Parathyroid adenoma (tissue), 2 donors: Measurements from ENCODE around the gene HEXD.

ENCODE experiments used
- H2AFZ ChIP-seq: fragments of 300-600 bp; sonication (generic); one replicate; pipeline ENCODE4 v1.7.0; 2017; ENCODE audit warnings: antibody characterized with exemption, mild to moderate bottlenecking
- H3K27ac ChIP-seq: fragments of 300-600 bp; sonication (generic); one replicate; pipeline ENCODE4 v1.7.0; 2017
- H3K27me3 ChIP-seq: fragments of 300-600 bp; sonication (generic); one replicate; pipeline ENCODE4 v1.7.0; 2017; ENCODE audit warnings: low read length; ENCODE audit not compliant: control insufficient read depth, insufficient read depth
- H3K36me3 ChIP-seq: fragments of 300-600 bp; sonication (generic); one replicate; pipeline ENCODE4 v1.7.0; 2017; ENCODE audit warnings: low read length; ENCODE audit not compliant: control insufficient read depth, insufficient read depth
- H3K4me1 ChIP-seq: fragments of 300-600 bp; sonication (generic); one replicate; pipeline ENCODE4 v1.7.0; 2017; ENCODE audit warnings: control low read depth
- H3K4me2 ChIP-seq: fragments of 300-600 bp; sonication (generic); one replicate; pipeline ENCODE4 v1.7.0; 2017; ENCODE audit warnings: low read length
- H3K4me3 ChIP-seq: fragments of 300-600 bp; sonication (generic); one replicate; pipeline ENCODE4 v1.7.0; 2017; ENCODE audit warnings: low read depth, low read length
- H3K79me2 ChIP-seq: fragments of 300-600 bp; sonication (generic); one replicate; pipeline ENCODE4 v1.7.0; 2017; ENCODE audit warnings: control low read depth
- H3K9ac ChIP-seq: fragments of 300-600 bp; sonication (generic); one replicate; pipeline ENCODE4 v1.7.0; 2017; ENCODE audit warnings: mild to moderate bottlenecking
- H3K9me3 ChIP-seq: fragments of 300-600 bp; sonication (generic); one replicate; pipeline ENCODE4 v1.7.0; 2017; ENCODE audit warnings: low read length; ENCODE audit not compliant: control insufficient read depth
- CTCF ChIP-seq: fragments of 300-600 bp; sonication (generic); IDR thresholded peaks from one replicate; pipeline ENCODE4 v1.7.0; 2017; ENCODE audit warnings: antibody characterized with exemption, mild to moderate bottlenecking
- donor health status: primary hyperparathyroidism.

The HEXD gene

GRCh38 chr17:82397449-82398335 lies 20.5 kb upstream of the HEXD start:
- Histone ChIP-seq H2AFZ (no peak overlapping the region), H3K79me2 (no peaks in the 10 kb centered on the region), H3K9ac (no peak overlapping the region), H3K27ac (no peak overlapping the region), H3K36me3 (no peaks in the 10 kb centered on the region), H3K4me3 (no peak overlapping the region), H3K4me2 (no peak overlapping the region), H3K4me1 (no peaks in the 10 kb centered on the region), H3K9me3 (no peaks in the 10 kb centered on the region), H3K27me3 (no peaks in the 10 kb centered on the region)
- TF ChIP-seq CTCF = no peak

GRCh38 chr17:82399041-82399441 lies 19.1 kb upstream of the HEXD start:
- H3K27ac ChIP-seq = no peak overlapping the region
- no peak overlapping the region for H3K4me3 ChIP-seq
- no peaks in the 10 kb centered on the region for H3K27me3 ChIP-seq
- H3K36me3 ChIP-seq = no peaks in the 10 kb centered on the region
- H3K9ac ChIP-seq = no peak overlapping the region
- H3K4me2 ChIP-seq = no peak overlapping the region
- H2AFZ ChIP-seq = no peak overlapping the region
- no peaks in the 10 kb centered on the region for H3K79me2 ChIP-seq
- TF ChIP-seq CTCF = no peak
- no peaks in the 10 kb centered on the region for H3K9me3 ChIP-seq
- no peaks in the 10 kb centered on the region for H3K4me1 ChIP-seq

GRCh38 chr17:82399601-82400101 lies 18.5 kb upstream of the HEXD start:
- Histone ChIP-seq H3K4me3 (no peak overlapping the region), H3K9ac (no peak overlapping the region), H3K4me1 (no peaks in the 10 kb centered on the region), H3K27me3 (no peaks in the 10 kb centered on the region), H3K4me2 (no peak overlapping the region), H3K27ac (no peak overlapping the region), H3K36me3 (no peaks in the 10 kb centered on the region), H3K79me2 (no peaks in the 10 kb centered on the region), H2AFZ (no peak overlapping the region), H3K9me3 (no peaks in the 10 kb centered on the region)
- no peak for TF ChIP-seq CTCF

- Histone ChIP-seq H2AFZ (no peak overlapping the region), H3K4me1 (no peaks in the 10 kb centered on the region), H3K27me3 (no peaks in the 10 kb centered on the region), H3K9ac (no peak overlapping the region), H3K79me2 (no peaks in the 10 kb centered on the region), H3K4me2 (no peak overlapping the region), H3K36me3 (no peaks in the 10 kb centered on the region), H3K9me3 (no peaks in the 10 kb centered on the region), H3K4me3 (no peak overlapping the region), H3K27ac (no peak overlapping the region)
- no peak for TF ChIP-seq CTCF
Observed at GRCh38 chr17:82400206-82400605, 17.9 kb upstream of the HEXD start.

GRCh38 chr17:82400830-82401229 lies 17.3 kb upstream of the HEXD start:
- Histone ChIP-seq H3K79me2 (no peaks in the 10 kb centered on the region), H3K27ac (no peak overlapping the region), H2AFZ (no peak overlapping the region), H3K27me3 (no peaks in the 10 kb centered on the region), H3K4me3 (no peak overlapping the region), H3K4me2 (no peak overlapping the region), H3K9ac (no peak overlapping the region), H3K9me3 (no peaks in the 10 kb centered on the region), H3K36me3 (no peaks in the 10 kb centered on the region), H3K4me1 (no peaks in the 10 kb centered on the region)
- TF ChIP-seq CTCF = no peak
